Activated naive CD4-positive, alpha-beta T cell treated with anti-CD3 and anti-CD28 coated beads for 36 hours (primary cell): ENCODE data around the gene PNPLA5. TPM values are rescaled to one million over a fixed set of nuclear protein-coding genes. Genes with fewer than 3 reads are reported as not detected.
"Not testable (repeated sequence)": the region's sequence is repeated elsewhere in the genome, so short reads cannot be mapped to it uniquely, and the experiment has no call there.

Experiments
- CTCF ChIA-PET: fragments of 350-600 bp; sonication (Branson Sonifier 250); formaldehyde crosslinking; loops from one replicate; lab custom pipeline; 2021; ENCODE audit warnings: antibody characterized with exemption; lab: Charles Lee
- DNase-seq: peaks from one replicate; pipeline ENCODE4 v3.0.0-alpha.2; 2020
- H3K27ac Mint-ChIP-seq: one replicate; pipeline ENCODE4 v1.8.0; 2021; ENCODE audit warnings: mild to moderate bottlenecking, mixed read lengths
- H3K27me3 Mint-ChIP-seq: one replicate; pipeline ENCODE4 v1.8.0; 2021; ENCODE audit warnings: low read depth, mixed read lengths
- H3K36me3 Mint-ChIP-seq: one replicate; pipeline ENCODE4 v1.8.0; 2021; ENCODE audit warnings: low read depth, mixed read lengths
- H3K4me1 Mint-ChIP-seq: one replicate; pipeline ENCODE4 v1.8.0; 2021; ENCODE audit warnings: low read depth, mixed read lengths
- H3K4me3 Mint-ChIP-seq: one replicate; pipeline ENCODE4 v1.8.0; 2021; ENCODE audit warnings: mild to moderate bottlenecking, moderate library complexity, mixed read lengths
- H3K9me3 Mint-ChIP-seq: one replicate; pipeline ENCODE4 v1.8.0; 2021; ENCODE audit warnings: mixed read lengths
- intact Hi-C: fragments of 100-400 bp; cut with micrococcal nuclease; formaldehyde crosslinking; loops from one replicate; pipeline ENCODE4 v1.15.1; 2023
- total RNA-seq, 2 experiments: library from RNA; stranded (reverse); gene quantifications; one replicate each; pipeline ENCODE4 v1.2.3, GENCODE V29; 2021

Gene PNPLA5
- total RNA-seq, 2 experiments from 2014 or later, result not detected

DNA sequence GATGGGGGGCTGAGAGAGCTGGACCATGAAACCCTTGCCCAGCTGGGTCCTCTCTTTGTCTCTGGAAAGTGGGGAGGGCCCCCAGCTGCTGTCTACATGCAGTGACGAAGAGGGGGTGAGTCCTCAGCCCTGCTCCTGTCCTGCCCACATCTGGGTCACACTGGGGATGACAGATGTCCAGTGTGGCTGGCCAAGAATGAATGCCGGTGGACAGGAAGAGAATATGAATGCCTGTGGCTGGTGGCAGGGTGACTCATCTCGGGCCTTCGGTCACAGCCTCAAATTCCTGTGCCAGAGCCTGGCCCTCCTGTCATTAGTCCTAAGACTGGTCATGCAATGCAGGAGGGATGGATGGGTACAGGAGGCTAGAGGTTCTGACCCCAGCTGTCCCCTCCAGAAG lies 29.6 kb upstream of the PNPLA5 start:
- Mint-ChIP-seq H3K27ac (no peak overlapping the region), H3K4me1 (peaks cover 4% of the 10 kb centered on the region), H3K36me3 (no peaks in the 10 kb centered on the region), H3K9me3 (no peaks in the 10 kb centered on the region), H3K4me3 (no peak overlapping the region), H3K27me3 (peaks cover 19% of the 10 kb centered on the region)
- no peak for DNase-seq
- intact Hi-C loops, result no loop called here
- CTCF ChIA-PET, result interaction anchor here (1.3 kb wide), 2 partner anchors 36 to 38 kb away, joined by 3 to 5 read pairs; no protein-coding TSS in a partner anchor

DNA sequence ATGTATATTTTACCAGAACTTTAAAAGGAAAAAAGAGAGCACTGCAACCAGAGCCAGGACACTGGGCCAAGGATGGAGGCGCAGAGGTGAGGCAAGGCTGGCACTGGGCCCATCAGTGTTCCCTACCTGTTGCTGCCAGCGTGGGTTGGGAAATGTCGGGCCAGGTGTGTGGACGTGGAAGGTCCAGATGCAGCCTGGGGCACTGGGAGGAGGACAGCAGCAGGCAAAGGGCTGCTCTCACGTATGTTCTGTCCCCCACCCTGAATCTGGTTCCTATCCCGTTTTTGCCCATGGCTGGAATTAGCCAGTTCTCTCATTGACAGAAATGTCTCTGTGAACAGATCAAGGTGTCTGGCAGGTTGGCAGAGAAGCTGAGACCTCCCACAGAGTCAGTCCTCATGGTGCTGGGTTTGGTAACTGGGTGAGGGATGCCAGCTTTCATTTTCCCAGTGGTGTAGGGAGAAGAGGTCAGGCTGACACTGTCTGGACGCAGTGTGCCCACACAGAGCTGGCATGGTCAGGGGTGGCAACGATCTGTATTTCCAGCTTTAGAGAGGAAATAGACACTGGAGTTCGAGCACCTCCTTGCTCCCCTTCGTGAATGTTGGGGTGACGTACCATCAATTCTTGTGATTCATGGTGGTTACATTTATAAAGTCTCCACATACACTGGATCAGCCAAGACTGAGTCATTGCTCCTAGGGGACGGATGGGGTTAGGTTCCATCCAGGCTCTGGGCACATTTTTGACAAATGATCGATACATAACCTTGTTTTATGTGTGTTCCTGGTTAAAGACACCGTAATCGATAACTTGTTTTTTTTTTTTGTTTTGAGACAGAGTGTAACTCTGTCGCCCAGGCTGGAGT lies 27.5 kb upstream of the PNPLA5 start:
- CTCF ChIA-PET, result interaction anchor here (0.7 kb wide), 1 partner anchor 27 kb away, joined by 3 read pairs; no protein-coding TSS in a partner anchor
- DNase-seq, result no peak
- H3K4me1 Mint-ChIP-seq, result peaks cover 4% of the 10 kb centered on the region
- H3K36me3 Mint-ChIP-seq, result no peaks in the 10 kb centered on the region
- H3K27ac Mint-ChIP-seq, result no peak overlapping the region
- peaks cover 12% of the 10 kb centered on the region for H3K27me3 Mint-ChIP-seq
- intact Hi-C loops, result no loop called here
- no peak overlapping the region for H3K4me3 Mint-ChIP-seq
- H3K9me3 Mint-ChIP-seq, result no peaks in the 10 kb centered on the region

GRCh38 chr22:43917521-43917920 lies 25.7 kb upstream of the PNPLA5 start:
- intact Hi-C loops, result no loop called here
- no peak overlapping the region for H3K4me3 Mint-ChIP-seq
- no peaks in the 10 kb centered on the region for H3K4me1 Mint-ChIP-seq
- no peaks in the 10 kb centered on the region for H3K36me3 Mint-ChIP-seq
- no peak for DNase-seq
- CTCF ChIA-PET, result no interaction called here
- H3K27me3 Mint-ChIP-seq, result peaks cover 12% of the 10 kb centered on the region
- no peak overlapping the region for H3K27ac Mint-ChIP-seq
- H3K9me3 Mint-ChIP-seq, result no peaks in the 10 kb centered on the region

- DNase-seq, result no peak
- H3K27ac Mint-ChIP-seq, result no peak overlapping the region
- peaks cover 4% of the 10 kb centered on the region for H3K27me3 Mint-ChIP-seq
- no peak overlapping the region for H3K4me3 Mint-ChIP-seq
- CTCF ChIA-PET, result no interaction called here
- no peaks in the 10 kb centered on the region for H3K4me1 Mint-ChIP-seq
- no peaks in the 10 kb centered on the region for H3K36me3 Mint-ChIP-seq
- intact Hi-C loops, result no loop called here
- H3K9me3 Mint-ChIP-seq, result no peaks in the 10 kb centered on the region
Observed at GRCh38 chr22:43911351-43911750, 19.5 kb upstream of the PNPLA5 start.

GRCh38 chr22:43910178-43910695 lies 18.4 kb upstream of the PNPLA5 start:
- CTCF ChIA-PET, result no interaction called here

GRCh38 chr22:43909708-43910107 lies 17.9 kb upstream of the PNPLA5 start:
- Mint-ChIP-seq H3K9me3 (no peaks in the 10 kb centered on the region), H3K36me3 (no peaks in the 10 kb centered on the region), H3K27me3 (peaks cover 4% of the 10 kb centered on the region), H3K27ac (no peak overlapping the region), H3K4me3 (no peak overlapping the region), H3K4me1 (no peaks in the 10 kb centered on the region)
- intact Hi-C loops, result no loop called here
- no peak for DNase-seq
- CTCF ChIA-PET, result no interaction called here

More at GRCh38 chr22:43910178-43910695, 18.4 kb upstream of the PNPLA5 start:
- Mint-ChIP-seq H3K36me3 (no peaks in the 10 kb centered on the region), H3K27ac (no peak overlapping the region), H3K4me1 (no peaks in the 10 kb centered on the region), H3K9me3 (no peaks in the 10 kb centered on the region), H3K27me3 (peaks cover 4% of the 10 kb centered on the region), H3K4me3 (no peak overlapping the region)
- intact Hi-C loops, result no loop called here
- DNase-seq, result no peak

DNA sequence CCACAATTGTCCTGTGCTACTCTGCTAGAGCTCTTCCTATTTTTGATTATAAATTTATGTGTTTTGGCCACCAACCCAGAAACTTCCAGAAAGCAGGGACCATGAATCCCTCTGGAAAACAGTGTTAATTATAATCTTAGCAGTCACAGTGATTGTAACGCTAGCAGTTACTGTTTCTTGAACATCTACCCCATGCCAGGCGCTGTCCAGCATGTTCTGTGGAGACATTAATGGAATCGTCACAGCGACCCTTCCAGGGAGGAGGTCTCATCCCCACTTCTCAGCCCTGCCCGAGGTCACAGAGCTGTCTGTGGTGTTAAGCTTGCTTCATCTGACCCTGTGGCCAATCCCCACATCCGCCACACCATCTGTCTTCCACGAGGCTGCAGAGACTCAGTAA lies 13.9 kb upstream of the PNPLA5 start:
- intact Hi-C loops, result no loop called here
- DNase-seq, result no peak
- Mint-ChIP-seq H3K27me3 (peaks cover 4% of the 10 kb centered on the region), H3K9me3 (no peaks in the 10 kb centered on the region), H3K4me3 (no peak overlapping the region), H3K36me3 (no peaks in the 10 kb centered on the region), H3K4me1 (no peaks in the 10 kb centered on the region), H3K27ac (no peak overlapping the region)
- CTCF ChIA-PET, result interaction anchor here (1.2 kb wide), 1 partner anchor 22 kb away, joined by 4 read pairs; no protein-coding TSS in a partner anchor

DNA sequence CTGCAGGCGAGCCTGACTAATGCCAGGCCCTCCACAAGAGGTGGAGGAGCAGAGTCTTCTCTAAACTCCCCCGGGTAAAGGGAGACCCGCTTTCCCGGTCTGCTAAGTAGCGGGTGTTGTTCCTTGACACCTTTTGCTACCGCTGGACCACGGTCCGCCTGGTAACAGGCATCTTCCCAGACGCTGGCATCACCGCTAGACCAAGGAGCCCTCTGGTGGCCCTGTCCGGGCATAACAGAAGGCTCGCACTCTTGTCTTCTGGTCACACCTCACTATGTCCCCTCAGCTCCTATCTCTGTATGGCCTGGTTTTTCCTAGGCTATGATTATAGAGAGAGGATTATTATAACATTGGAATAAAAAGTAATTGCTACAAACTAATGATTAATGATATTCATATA lies 12.6 kb upstream of the PNPLA5 start:
- H3K27me3 Mint-ChIP-seq, H3K4me1 Mint-ChIP-seq, H3K27ac Mint-ChIP-seq, intact Hi-C loops, H3K4me3 Mint-ChIP-seq, H3K9me3 Mint-ChIP-seq, H3K36me3 Mint-ChIP-seq: not testable (repeated sequence)
- CTCF ChIA-PET, result interaction anchor here (1.1 kb wide), 1 partner anchor 137 kb away, joined by 3 read pairs; no protein-coding TSS in a partner anchor
- DNase-seq, result peak; percentile 63

DNA sequence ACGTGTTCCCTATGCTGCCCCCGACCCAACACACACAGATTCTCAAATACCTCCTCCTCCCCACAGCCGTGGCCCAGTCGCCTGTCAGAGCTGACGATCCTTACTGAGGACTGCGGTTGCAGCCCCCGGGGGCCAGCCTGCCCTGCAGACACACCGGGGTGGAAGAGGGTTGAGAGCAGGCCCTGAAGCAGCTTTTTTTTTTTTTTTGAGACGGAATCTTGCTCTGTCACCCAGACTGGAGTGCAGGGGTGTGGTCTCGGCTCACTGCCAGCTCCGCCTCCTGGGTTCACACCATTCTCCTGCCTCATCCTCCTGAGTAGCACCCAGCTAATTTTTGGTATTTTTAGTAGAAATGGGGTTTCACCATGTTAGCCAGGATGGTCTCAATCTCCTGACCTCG lies 11.2 kb upstream of the PNPLA5 start:
- H3K4me3 Mint-ChIP-seq, H3K36me3 Mint-ChIP-seq, H3K9me3 Mint-ChIP-seq, H3K27ac Mint-ChIP-seq, intact Hi-C loops, H3K4me1 Mint-ChIP-seq, DNase-seq, H3K27me3 Mint-ChIP-seq: not testable (repeated sequence)
- CTCF ChIA-PET, result interaction anchor here (0.6 to 2.1 kb wide), 4 partner anchors 18 to 478 kb away, joined by 3 to 7 read pairs (median 3); no protein-coding TSS in a partner anchor

GRCh38 chr22:43901976-43902643 lies 10.3 kb upstream of the PNPLA5 start:
- no peak overlapping the region for H3K4me3 Mint-ChIP-seq
- CTCF ChIA-PET, result interaction anchor here (2.1 kb wide), 1 partner anchor 17 kb away, joined by 7 read pairs; no protein-coding TSS in a partner anchor

DNA sequence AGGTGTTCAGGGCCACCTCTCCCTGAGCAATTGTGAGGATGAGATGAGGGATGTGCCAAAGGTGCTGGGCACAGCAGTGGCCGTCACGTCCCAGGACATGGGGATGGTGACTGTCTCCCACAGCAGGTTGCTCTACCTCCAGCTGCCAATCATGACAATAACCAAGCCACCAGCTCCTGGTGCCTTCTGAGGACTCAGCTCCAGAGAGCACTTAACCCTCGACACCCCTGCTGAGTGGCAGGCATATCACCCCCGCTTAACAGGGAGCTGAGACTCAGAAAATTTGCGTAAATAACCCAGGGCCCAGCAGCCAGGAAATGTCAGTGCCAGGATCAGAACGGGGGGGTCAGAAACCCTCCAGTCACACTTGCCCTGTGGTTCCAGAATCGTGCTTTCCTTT lies 8.4 kb upstream of the PNPLA5 start:
- Mint-ChIP-seq H3K36me3 (no peaks in the 10 kb centered on the region), H3K9me3 (no peaks in the 10 kb centered on the region), H3K27ac (no peak overlapping the region), H3K4me1 (no peaks in the 10 kb centered on the region), H3K27me3 (peaks cover 4% of the 10 kb centered on the region), H3K4me3 (no peak overlapping the region)
- CTCF ChIA-PET, result interaction anchor here (1.1 to 1.3 kb wide), 2 partner anchors 15 to 17 kb away, joined by 4 to 7 read pairs; no protein-coding TSS in a partner anchor
- intact Hi-C loops, result no loop called here
- DNase-seq, result no peak

More at GRCh38 chr22:43901976-43902643, 10.3 kb upstream of the PNPLA5 start:
- intact Hi-C loops, result no loop called here
- H3K9me3 Mint-ChIP-seq, result no peaks in the 10 kb centered on the region
- no peaks in the 10 kb centered on the region for H3K4me1 Mint-ChIP-seq
- DNase-seq, result no peak
- no peaks in the 10 kb centered on the region for H3K36me3 Mint-ChIP-seq
- peaks cover 4% of the 10 kb centered on the region for H3K27me3 Mint-ChIP-seq
- no peak overlapping the region for H3K27ac Mint-ChIP-seq

GRCh38 chr22:43897751-43898261 lies 6.0 kb upstream of the PNPLA5 start:
- no peaks in the 10 kb centered on the region for H3K9me3 Mint-ChIP-seq
- no peak overlapping the region for H3K27ac Mint-ChIP-seq
- no peak for DNase-seq
- H3K36me3 Mint-ChIP-seq, result no peaks in the 10 kb centered on the region
- CTCF ChIA-PET, result interaction anchor here (0.9 to 1.3 kb wide), 3 partner anchors 11 to 48 kb away, joined by 3 to 5 read pairs (median 4); no protein-coding TSS in a partner anchor
- no peak overlapping the region for H3K4me3 Mint-ChIP-seq
- H3K27me3 Mint-ChIP-seq, result peaks cover under 1% of the 10 kb centered on the region
- intact Hi-C loops, result no loop called here
- H3K4me1 Mint-ChIP-seq, result no peaks in the 10 kb centered on the region
